Tibial nerve (tissue), 4 donors: ENCODE data around the gene LSM10. TPM values are rescaled to one million over a fixed set of nuclear protein-coding genes. Genes with fewer than 3 reads are reported as not detected.

Source experiments
- DNase-seq, 2 donors: peaks; one replicate each; pipeline ENCODE4 v3.0.0-alpha.2; 2019; ENCODE audit warnings: low spot score in 2 of 2
- H3K27ac ChIP-seq, 4 donors: fragments of 200-600 bp; sonication (generic) in 3 of 4; one replicate each; pipeline ENCODE4 v1.5.1; 2017 to 2019; ENCODE audit warnings: mild to moderate bottlenecking in 1 of 4
- H3K27me3 ChIP-seq, 2 donors: fragments of 200-600 bp; sonication (generic) in 1 of 2; one replicate each; pipeline versions ENCODE4 v1.5.1 to v1.6.0; 2017 to 2019
- H3K36me3 ChIP-seq, 3 donors: fragments of 200-600 bp; sonication (generic); one replicate each; pipeline ENCODE4 v1.5.1; 2018 to 2019
- H3K4me1 ChIP-seq, 4 donors: fragments of 200-600 bp; sonication (generic) in 3 of 4; one replicate each; pipeline ENCODE4 v1.5.1; 2017 to 2019
- H3K4me3 ChIP-seq, 4 donors: fragments of 200-600 bp; sonication (generic) in 3 of 4; one replicate each; pipeline ENCODE4 v1.5.1; 2017 to 2019; ENCODE audit warnings: mild to moderate bottlenecking in 1 of 4, moderate library complexity in 1 of 4
- H3K9me3 ChIP-seq, 4 donors: fragments of 200-600 bp; sonication (generic) in 3 of 4; one replicate each; pipeline ENCODE4 v1.5.1; 2017 to 2019
- CTCF ChIP-seq, 5 experiments: fragments of 200-600 bp in 3 of 5; fragments of 450-650 bp in 2 of 5; sonication (generic) in 3 of 5; IDR thresholded peaks; one replicate each; pipeline ENCODE4 v1.5.1; 2016 to 2019; ENCODE audit warnings: antibody characterized with exemption in 5 of 5, mild to moderate bottlenecking in 3 of 5, moderate library complexity in 2 of 5
- EP300 ChIP-seq, 2 donors: sonication (generic); formaldehyde crosslinking; IDR thresholded peaks; one replicate each; pipeline ENCODE4 v1.6.1; 2017; ENCODE audit warnings: antibody characterized with exemption in 2 of 2, mild to moderate bottlenecking in 1 of 2
- POLR2A ChIP-seq, 2 donors: fragments of 450-650 bp; IDR thresholded peaks; one replicate each; pipeline ENCODE4 v1.6.1; 2017; ENCODE audit warnings: antibody characterized with exemption in 2 of 2, mild to moderate bottlenecking in 2 of 2, moderate library complexity in 2 of 2
- WGBS, 2 donors: methylation state at CpG; one replicate each; pipeline ENCODE4 v1.1.5; 2018; 5-methylcytosine and 5-hydroxymethylcytosine counted together
- total RNA-seq, 4 donors: library from RNA; depleted of rRNA; stranded (reverse); fragments of >200 nt; gene quantifications; one replicate each; pipeline ENCODE4 v1.1.0, GENCODE V29; 2016

The LSM10 gene
- total RNA-seq, 4 donors from 2014 or later, result 10.2 to 75.6 (median 34.7) TPM

GRCh38 chr1:36359911-36360550, 37.7 kb downstream of the LSM10 start:
- 84 to 85% methylated on average over 6 of the region's 6 CpGs for WGBS, 2 donors
- no peak overlapping the region for H3K27ac ChIP-seq
- H3K4me3 ChIP-seq, result no peak overlapping the region
- TF ChIP-seq POLR2A (IDR thresholded peaks at IDR 0.05) (no peak), EP300 (IDR thresholded peaks at IDR 0.05) (no peak), CTCF (IDR thresholded peaks at IDR 0.05) (no peak)
- no peaks in the 10 kb centered on the region for H3K27me3 ChIP-seq
- peaks cover 0 to 67% (median 5%) of the 10 kb centered on the region in 3 donors for H3K36me3 ChIP-seq
- H3K4me1 ChIP-seq, result peaks cover 0 to 5% (median under 1%) of the 10 kb centered on the region in 4 donors
- no peaks in the 10 kb centered on the region for H3K9me3 ChIP-seq
- no peak for DNase-seq

GRCh38 chr1:36359383-36359782, 38.3 kb downstream of the LSM10 start:
- no peak for DNase-seq
- Histone ChIP-seq H3K4me1 (peaks cover 0 to 3% (median 0%) of the 10 kb centered on the region in 4 donors), H3K27me3 (no peaks in the 10 kb centered on the region), H3K4me3 (no peak overlapping the region), H3K27ac (no peak overlapping the region), H3K9me3 (no peaks in the 10 kb centered on the region), H3K36me3 (peaks cover 1 to 74% (median 9%) of the 10 kb centered on the region in 3 donors)
- TF ChIP-seq POLR2A (IDR thresholded peaks at IDR 0.05) (no peak), EP300 (IDR thresholded peaks at IDR 0.05) (no peak), CTCF (IDR thresholded peaks at IDR 0.05) (no peak)
- 93 to 94% methylated on average over 5 of the region's 5 CpGs for WGBS, 2 donors

- WGBS, 2 donors, result 90 to 92% methylated on average over 13 of the region's 13 CpGs
- Histone ChIP-seq H3K9me3 (no peaks in the 10 kb centered on the region), H3K4me1 (peaks cover 0 to 3% (median 0%) of the 10 kb centered on the region in 4 donors), H3K27ac (no peak overlapping the region), H3K36me3 (peaks cover 2 to 82% (median 15%) of the 10 kb centered on the region in 3 donors), H3K27me3 (no peaks in the 10 kb centered on the region), H3K4me3 (no peak overlapping the region)
- DNase-seq, result no peak
- no peak for TF ChIP-seq CTCF (IDR thresholded peaks at IDR 0.05)
- no peak for TF ChIP-seq POLR2A (IDR thresholded peaks at IDR 0.05)
- TF ChIP-seq EP300 (IDR thresholded peaks at IDR 0.05), result no peak
Measured at GRCh38 chr1:36358514-36359084, 39.1 kb downstream of the LSM10 start.

GRCh38 chr1:36355811-36356210, 41.9 kb downstream of the LSM10 start:
- peaks cover 2 to 60% (median 11%) of the 10 kb centered on the region in 3 donors for H3K36me3 ChIP-seq
- no peak for DNase-seq
- 68 to 73% methylated on average over 4 of the region's 4 CpGs for WGBS, 2 donors
- H3K4me1 ChIP-seq, result peaks cover 0 to 27% (median 21%) of the 10 kb centered on the region in 4 donors
- H3K27ac ChIP-seq, result no peak overlapping the region
- H3K9me3 ChIP-seq, result no peaks in the 10 kb centered on the region
- no peak for TF ChIP-seq EP300 (IDR thresholded peaks at IDR 0.05)
- no peak for TF ChIP-seq CTCF (IDR thresholded peaks at IDR 0.05)
- TF ChIP-seq POLR2A (IDR thresholded peaks at IDR 0.05), result no peak
- H3K4me3 ChIP-seq, result no peak overlapping the region
- no peaks in the 10 kb centered on the region for H3K27me3 ChIP-seq

GRCh38 chr1:36354486-36354885, 43.2 kb downstream of the LSM10 start:
- Histone ChIP-seq H3K36me3 (peaks cover 2 to 62% (median 11%) of the 10 kb centered on the region in 3 donors), H3K9me3 (no peaks in the 10 kb centered on the region), H3K4me1 (peaks cover 0 to 40% (median 34%) of the 10 kb centered on the region in 4 donors), H3K27ac (no peak overlapping the region), H3K27me3 (no peaks in the 10 kb centered on the region), H3K4me3 (no peak overlapping the region)
- 91 to 94% methylated on average over 11 of the region's 11 CpGs for WGBS, 2 donors
- DNase-seq, result no peak
- TF ChIP-seq CTCF (IDR thresholded peaks at IDR 0.05) (no peak), POLR2A (IDR thresholded peaks at IDR 0.05) (no peak), EP300 (IDR thresholded peaks at IDR 0.05) (no peak)
